ENCODE results near the gene MLLT3. TPM values are rescaled to one million over a fixed set of nuclear protein-coding genes. Genes with fewer than 3 reads are reported as not detected.

Gene MLLT3
- total RNA-seq, 4 donors from 2014 or later = 10.2 to 15.3 (median 14.5) TPM

- peaks cover 0 to 9% (median 0%) of the 10 kb centered on the region in 4 donors for H3K4me1 ChIP-seq
- TF ChIP-seq CTCF (IDR thresholded peaks at IDR 0.05) = no peak
- no peak for TF ChIP-seq EP300 (IDR thresholded peaks at IDR 0.05)
- no peak for TF ChIP-seq POLR2A (IDR thresholded peaks at IDR 0.05)
- peaks cover 0 to 8% (median 0%) of the 10 kb centered on the region in 3 donors for H3K36me3 ChIP-seq
- no peak for DNase-seq (ENCODE audit: low spot score in 2 of 2)
- no peaks in the 10 kb centered on the region for H3K9me3 ChIP-seq
- no peaks in the 10 kb centered on the region for H3K27me3 ChIP-seq
- H3K27ac ChIP-seq = no peak overlapping the region
- H3K4me3 ChIP-seq = no peak overlapping the region
Measured at GRCh38 chr9:20409321-20410092, 212.8 kb downstream of the MLLT3 start.

GRCh38 chr9:20408513-20408912 is 213.8 kb downstream of the MLLT3 start:
- TF ChIP-seq EP300 (IDR thresholded peaks at IDR 0.05) (no peak), CTCF (IDR thresholded peaks at IDR 0.05) (no peak), POLR2A (IDR thresholded peaks at IDR 0.05) (no peak)
- no peak overlapping the region for H3K27ac ChIP-seq
- H3K27me3 ChIP-seq = no peaks in the 10 kb centered on the region
- peaks cover 0 to under 1% (median 0%) of the 10 kb centered on the region in 3 donors for H3K36me3 ChIP-seq
- H3K9me3 ChIP-seq = no peaks in the 10 kb centered on the region
- peaks cover 0 to 9% (median 0%) of the 10 kb centered on the region in 4 donors for H3K4me1 ChIP-seq
- H3K4me3 ChIP-seq = no peak overlapping the region
- DNase-seq (ENCODE audit: low spot score in 2 of 2) = no peak
- WGBS, 2 donors = 35 to 40% methylated on average over 4 of the region's 4 CpGs

GRCh38 chr9:20407013-20407412 is 215.3 kb downstream of the MLLT3 start:
- H3K27ac ChIP-seq = no peak overlapping the region
- TF ChIP-seq CTCF (IDR thresholded peaks at IDR 0.05) = no peak
- no peak for TF ChIP-seq EP300 (IDR thresholded peaks at IDR 0.05)
- TF ChIP-seq POLR2A (IDR thresholded peaks at IDR 0.05) = no peak
- no peaks in the 10 kb centered on the region for H3K36me3 ChIP-seq
- no peak overlapping the region for H3K4me3 ChIP-seq
- no peak for DNase-seq (ENCODE audit: low spot score in 2 of 2)
- H3K4me1 ChIP-seq = peaks cover 0 to 9% (median 0%) of the 10 kb centered on the region in 4 donors
- no peaks in the 10 kb centered on the region for H3K9me3 ChIP-seq
- H3K27me3 ChIP-seq = no peaks in the 10 kb centered on the region

GRCh38 chr9:20406344-20406743 is 216.0 kb downstream of the MLLT3 start:
- DNase-seq (ENCODE audit: low spot score in 2 of 2) = no peak
- no peaks in the 10 kb centered on the region for H3K36me3 ChIP-seq
- no peak overlapping the region for H3K4me3 ChIP-seq
- H3K27ac ChIP-seq = no peak overlapping the region
- H3K27me3 ChIP-seq = no peaks in the 10 kb centered on the region
- no peaks in the 10 kb centered on the region for H3K9me3 ChIP-seq
- TF ChIP-seq POLR2A (IDR thresholded peaks at IDR 0.05) (no peak), CTCF (IDR thresholded peaks at IDR 0.05) (no peak), EP300 (IDR thresholded peaks at IDR 0.05) (no peak)
- peaks cover 0 to 9% (median 0%) of the 10 kb centered on the region in 4 donors for H3K4me1 ChIP-seq
- 93 to 95% methylated on average over 4 of the region's 4 CpGs for WGBS, 2 donors

- Histone ChIP-seq H3K27me3 (no peaks in the 10 kb centered on the region), H3K4me3 (no peak overlapping the region), H3K27ac (no peak overlapping the region), H3K9me3 (no peaks in the 10 kb centered on the region), H3K36me3 (no peaks in the 10 kb centered on the region), H3K4me1 (peaks cover 0 to 9% (median 0%) of the 10 kb centered on the region in 4 donors)
- 92 to 99% methylated on average over 5 of the region's 5 CpGs for WGBS, 2 donors
- DNase-seq (ENCODE audit: low spot score in 2 of 2) = no peak
- TF ChIP-seq EP300 (IDR thresholded peaks at IDR 0.05) (no peak), POLR2A (IDR thresholded peaks at IDR 0.05) (no peak), CTCF (IDR thresholded peaks at IDR 0.05) (no peak)
Measured at GRCh38 chr9:20405616-20406015, 216.7 kb downstream of the MLLT3 start.
